HS-27A (cell line): ENCODE data around the gene HM13.
"Not testable (repeated sequence)": the region's sequence is repeated elsewhere in the genome, so short reads cannot be mapped to it uniquely, and the experiment has no call there.

ENCODE experiments used
- DNase-seq: peaks from one replicate; pipeline ENCODE4 v3.0.0-alpha.2; 2012; ENCODE audit warnings: low read depth, missing footprints

Gene HM13

DNA sequence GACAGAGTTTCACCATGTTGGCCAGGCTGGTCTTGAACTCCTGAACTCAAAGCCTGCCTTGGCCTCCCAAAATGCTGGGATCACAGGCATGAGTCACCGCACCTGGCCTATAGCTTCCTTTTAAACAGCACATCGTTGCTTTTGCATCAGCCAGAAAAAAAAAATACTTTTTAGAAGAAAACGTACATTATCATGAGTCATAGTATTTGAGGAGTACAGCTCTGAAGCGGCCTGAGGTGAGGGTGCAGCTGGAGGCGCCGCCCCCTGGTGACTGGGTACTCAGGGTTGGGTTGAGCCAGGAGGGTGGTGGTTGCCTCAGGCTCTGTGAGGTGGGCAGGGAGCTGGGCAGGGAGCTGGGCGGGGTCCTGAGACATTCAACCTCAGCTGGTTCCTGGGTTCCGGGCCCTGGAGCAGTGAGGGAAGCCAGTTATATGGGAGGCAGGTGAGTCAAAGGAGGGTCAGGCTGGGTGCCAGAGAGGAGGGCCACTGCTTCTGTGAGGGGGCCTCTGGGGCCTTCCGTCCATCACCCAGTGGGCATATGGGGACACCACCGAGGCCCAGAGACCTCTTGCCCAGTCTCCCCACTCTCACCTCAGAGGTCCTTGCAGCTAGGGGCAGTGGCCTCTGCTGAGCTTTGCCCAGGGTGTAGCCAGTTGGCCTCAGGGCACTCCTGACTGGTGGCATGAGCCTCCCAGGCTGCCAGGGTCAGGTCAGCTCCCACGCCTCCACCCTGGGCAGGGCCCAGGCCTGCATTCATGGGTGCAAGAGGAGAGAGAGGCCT lies 79.2 kb downstream of the HM13 start:
- DNase-seq = peak; percentile 68

DNA sequence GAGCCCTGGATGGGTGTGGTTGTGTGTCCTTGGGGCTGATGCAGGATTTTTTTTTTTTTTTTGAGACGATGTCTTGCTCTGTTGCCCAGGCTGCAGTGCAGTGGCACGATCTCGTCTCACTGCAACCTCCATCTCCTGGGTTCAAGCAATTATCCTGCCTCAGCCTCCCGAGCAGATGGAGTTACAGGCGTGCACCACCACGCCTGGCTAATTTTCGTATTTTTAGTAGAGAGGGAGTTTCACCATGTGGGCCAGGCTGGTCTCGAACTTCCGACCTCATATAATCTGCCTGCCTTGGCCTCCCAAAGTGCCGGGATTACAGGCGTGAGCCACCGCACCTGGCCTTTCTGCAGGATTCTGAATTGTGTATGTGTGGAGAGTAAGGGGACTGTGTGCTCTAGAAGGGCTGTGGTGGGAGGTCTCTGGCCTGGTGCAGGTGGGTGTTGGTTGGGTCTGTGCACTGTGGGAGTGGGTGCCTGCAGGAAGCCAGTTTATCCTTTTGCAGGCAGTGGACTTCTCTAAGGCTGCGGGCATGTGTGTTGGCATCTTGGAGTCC lies 79.8 kb downstream of the HM13 start:
- no peak for DNase-seq

GRCh38 chr20:31594558-31595379 lies 80.5 kb downstream of the HM13 start:
- DNase-seq = no peak

- no peak for DNase-seq
These were observed 81.1 kb downstream of the HM13 start for GRCh38 chr20:31595380-31595653.

GRCh38 chr20:31595654-31596411 lies 81.6 kb downstream of the HM13 start:
- DNase-seq = no peak

DNA sequence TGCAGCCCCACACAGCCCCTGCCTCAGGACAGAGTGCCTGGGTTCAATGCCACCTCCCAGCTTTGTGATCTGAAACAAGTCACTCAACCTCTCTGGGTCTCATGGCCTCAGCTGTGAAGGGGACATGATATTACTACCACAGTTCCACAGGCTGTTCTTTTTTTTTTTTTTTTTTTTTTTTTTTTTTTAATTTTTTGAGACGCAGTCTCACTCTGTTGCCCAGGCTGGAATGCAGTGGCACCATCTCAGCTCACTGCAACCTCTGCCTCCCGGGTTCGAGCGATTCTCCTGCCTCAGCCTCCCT lies 82.1 kb downstream of the HM13 start:
- not testable (repeated sequence) for DNase-seq

DNA sequence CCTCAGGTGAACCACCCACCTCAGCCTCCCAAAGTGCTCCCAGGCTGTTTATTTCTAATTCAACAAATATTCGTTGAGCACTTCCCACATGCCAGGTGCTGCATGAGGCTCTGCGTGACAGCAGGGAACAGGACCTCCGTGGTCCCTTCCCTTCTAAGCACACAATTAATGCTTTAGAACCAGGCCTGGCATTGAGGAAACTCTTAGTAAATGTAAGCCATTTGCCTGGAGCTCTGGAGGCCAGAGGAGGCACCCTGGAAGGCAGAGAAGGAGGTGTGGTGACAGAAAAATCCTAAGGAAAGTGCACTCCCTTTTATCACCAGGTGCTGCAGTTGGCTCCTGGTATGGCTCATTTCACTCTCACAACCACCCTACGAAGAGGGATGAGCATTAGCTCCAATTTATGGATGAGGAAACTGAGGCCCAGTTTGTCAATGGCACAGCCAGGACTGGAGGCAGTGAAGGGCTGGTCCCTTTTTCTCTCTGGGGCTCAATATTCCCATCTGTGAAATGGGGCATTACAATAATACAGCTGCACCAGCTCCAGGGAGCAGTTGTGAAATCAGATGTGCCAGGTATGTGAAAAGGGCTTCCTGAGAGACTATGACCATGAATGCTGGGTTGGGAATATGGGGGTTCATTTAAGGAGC lies 82.7 kb downstream of the HM13 start:
- no peak for DNase-seq

- no peak for DNase-seq
These were observed 83.2 kb downstream of the HM13 start for GRCh38 chr20:31597481-31597855.

GRCh38 chr20:31602431-31602778 lies 88.2 kb downstream of the HM13 start:
- DNase-seq = no peak

DNA sequence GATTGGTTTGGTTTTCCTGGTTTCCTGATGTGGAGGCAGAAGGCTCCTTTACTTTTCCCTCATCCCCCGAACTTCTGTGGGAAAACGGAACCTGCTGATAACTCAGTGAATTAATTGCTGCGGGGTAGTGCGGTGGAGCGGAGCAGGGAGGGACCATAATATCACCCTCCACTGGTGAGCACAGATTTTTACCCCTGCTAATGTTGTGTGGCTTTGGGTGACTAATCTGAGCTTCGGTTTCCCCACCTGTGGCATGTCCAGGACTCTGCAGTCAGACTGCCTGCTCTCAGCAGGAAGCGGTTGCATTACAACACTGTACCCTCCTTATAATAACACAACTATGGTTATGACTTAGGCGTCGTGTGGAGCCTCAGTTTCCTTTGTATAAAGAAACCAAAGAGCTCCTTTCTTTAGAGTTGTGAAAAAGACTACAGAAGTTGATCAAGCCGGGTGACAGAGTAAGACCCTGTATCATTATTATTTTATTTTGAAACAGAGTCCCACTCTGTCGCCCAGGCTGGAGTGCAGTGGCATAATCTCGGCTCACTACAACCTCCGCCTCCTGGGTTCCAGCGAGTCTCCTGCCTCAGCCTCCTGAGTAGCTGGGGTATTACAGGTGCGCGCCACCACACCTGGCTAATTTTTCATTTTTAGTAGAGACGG lies 88.7 kb downstream of the HM13 start:
- no peak for DNase-seq

- DNase-seq = peak; percentile 87
These were observed 89.8 kb downstream of the HM13 start for GRCh38 chr20:31603822-31604566.

GRCh38 chr20:31604567-31605030 lies 90.4 kb downstream of the HM13 start:
- no peak for DNase-seq

DNA sequence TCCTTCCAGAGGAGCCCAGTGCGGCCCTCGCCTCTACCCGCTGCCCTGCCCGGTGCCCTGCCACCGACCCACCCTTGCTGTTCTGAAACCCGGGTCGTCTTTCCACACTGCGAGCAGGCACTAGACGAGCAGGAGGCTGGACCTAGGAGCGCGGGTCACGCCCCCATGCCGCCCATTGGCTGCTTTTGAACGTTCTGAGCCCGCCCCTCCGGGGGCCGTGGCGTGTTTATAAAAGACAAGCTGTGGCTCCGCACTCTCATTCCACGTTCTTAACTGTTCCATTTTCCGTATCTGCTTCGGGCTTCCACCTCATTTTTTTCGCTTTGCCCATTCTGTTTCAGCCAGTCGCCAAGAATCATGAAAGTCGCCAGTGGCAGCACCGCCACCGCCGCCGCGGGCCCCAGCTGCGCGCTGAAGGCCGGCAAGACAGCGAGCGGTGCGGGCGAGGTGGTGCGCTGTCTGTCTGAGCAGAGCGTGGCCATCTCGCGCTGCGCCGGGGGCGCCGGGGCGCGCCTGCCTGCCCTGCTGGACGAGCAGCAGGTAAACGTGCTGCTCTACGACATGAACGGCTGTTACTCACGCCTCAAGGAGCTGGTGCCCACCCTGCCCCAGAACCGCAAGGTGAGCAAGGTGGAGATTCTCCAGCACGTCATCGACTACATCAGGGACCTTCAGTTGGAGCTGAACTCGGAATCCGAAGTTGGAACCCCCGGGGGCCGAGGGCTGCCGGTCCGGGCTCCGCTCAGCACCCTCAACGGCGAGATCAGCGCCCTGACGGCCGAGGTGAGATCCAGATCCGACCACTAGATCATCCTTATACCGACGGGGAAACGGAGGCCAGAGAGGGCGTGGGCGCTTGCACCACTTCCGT lies 91.0 kb downstream of the HM13 start, which contains the start of gene ID1:
Gene ID1, plus strand, starts transcription at position 259 of the 871 bp plus-strand sequence. Its CDS starts 99 bp downstream, at position 358.
- DNase-seq = peak; percentile 90

DNA sequence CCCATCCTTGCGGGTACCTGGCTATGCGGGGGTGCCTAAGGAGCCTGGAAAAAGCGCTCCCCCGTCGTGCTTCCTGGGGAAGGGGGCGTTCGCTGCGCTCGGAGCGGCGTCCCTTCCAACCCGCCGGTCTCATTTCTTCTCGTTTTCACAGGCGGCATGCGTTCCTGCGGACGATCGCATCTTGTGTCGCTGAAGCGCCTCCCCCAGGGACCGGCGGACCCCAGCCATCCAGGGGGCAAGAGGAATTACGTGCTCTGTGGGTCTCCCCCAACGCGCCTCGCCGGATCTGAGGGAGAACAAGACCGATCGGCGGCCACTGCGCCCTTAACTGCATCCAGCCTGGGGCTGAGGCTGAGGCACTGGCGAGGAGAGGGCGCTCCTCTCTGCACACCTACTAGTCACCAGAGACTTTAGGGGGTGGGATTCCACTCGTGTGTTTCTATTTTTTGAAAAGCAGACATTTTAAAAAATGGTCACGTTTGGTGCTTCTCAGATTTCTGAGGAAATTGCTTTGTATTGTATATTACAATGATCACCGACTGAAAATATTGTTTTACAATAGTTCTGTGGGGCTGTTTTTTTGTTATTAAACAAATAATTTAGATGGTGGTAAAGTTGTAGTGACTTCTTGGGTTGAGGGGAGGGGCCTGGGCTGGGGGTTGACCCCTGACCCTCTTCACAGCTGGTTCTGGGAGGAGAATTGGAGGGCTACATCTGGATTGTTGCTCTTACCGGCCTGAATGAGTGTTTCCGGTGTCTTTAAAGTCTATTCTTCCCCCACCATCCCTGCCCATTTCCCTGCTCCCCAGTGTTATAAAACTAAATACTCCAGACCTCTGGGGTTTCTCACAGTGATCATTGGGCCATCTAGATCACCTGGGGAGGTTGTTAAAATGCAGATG lies 91.9 kb downstream of the HM13 start:
- DNase-seq = no peak

GRCh38 chr20:31606804-31607639 lies 92.8 kb downstream of the HM13 start:
- no peak for DNase-seq

GRCh38 chr20:31607640-31608250 lies 93.5 kb downstream of the HM13 start:
- no peak for DNase-seq

DNA sequence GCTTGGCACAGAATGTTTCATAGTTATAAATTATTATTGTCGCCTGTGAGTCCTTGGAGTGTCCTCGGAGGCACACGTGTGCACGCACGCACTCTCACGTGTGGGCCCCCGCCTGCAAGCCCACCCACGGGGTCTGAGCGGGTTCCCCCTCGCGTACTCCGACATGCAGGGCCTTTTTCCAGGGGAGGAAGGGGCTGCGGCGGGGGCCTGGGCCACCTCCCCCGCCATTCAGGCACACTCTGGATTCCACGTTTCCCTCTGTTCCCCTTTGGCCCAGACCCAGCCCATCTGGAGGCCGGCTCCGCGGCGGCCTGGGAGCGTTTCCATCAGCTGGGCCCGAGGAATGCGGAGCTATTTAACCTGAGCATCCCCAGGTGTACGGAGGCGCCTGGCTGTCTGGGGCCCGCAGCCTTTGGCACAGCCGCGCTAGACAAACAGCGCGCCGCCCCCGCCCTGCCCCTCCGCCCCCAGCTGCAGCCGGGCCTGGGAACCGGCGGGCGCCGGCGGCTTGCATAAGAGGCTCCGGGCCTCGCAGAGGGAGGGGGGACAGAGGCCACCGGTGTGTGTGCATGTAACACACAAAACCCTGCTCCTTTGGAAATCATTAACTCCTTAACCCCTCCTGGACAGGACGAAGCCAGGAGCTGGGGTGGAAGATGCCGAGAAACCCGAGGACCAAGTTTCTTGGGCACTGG lies 94.2 kb downstream of the HM13 start:
- no peak for DNase-seq
